GM18520 (cell line): ENCODE measurements around the gene EPHA7.

ENCODE experiments used
- ATAC-seq: cut with Tn5 transposase; IDR thresholded peaks from one replicate; pipeline ENCODE4 v1.9.1; 2021; ENCODE audit not compliant: unreplicated experiment

EPHA7 gene

DNA sequence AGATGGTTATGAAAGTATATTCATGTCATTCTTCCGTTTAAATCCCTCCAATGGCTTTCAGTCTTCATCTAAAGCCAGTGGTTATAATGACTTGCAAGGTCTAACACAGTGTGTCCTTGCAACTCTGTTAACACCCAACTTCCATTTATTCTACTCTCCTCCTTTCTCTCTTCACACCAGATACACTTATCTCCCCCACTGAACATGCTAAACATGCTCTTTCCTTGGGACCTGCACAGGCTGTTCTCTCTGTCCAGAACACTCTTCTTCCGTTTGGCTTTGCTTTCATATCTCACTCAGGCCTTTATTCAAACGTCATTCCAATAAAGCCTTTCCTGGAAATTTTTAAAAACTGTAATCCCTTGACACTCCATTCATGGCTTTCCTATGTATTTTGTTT lies 91.5 kb downstream of the EPHA7 start:
- ATAC-seq, result no peak

DNA sequence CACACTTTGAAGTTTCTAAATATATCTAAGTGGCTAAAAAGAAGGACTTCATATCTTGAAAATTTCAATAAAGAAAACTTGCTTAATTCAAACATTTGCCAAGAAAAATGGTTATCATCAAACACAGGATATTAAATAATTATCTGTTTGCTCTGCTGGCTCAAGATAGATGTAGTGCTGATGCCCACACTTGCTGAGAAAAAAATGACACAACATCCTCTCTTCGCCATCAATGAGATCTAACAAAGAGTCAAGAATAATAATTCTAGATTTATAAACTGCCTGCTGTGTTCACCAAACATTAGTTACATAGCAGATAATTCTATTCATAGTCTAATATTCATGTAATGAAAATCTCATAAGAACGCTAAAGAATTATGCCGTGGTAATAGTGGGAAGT lies 93.6 kb downstream of the EPHA7 start:
- ATAC-seq, result no peak

DNA sequence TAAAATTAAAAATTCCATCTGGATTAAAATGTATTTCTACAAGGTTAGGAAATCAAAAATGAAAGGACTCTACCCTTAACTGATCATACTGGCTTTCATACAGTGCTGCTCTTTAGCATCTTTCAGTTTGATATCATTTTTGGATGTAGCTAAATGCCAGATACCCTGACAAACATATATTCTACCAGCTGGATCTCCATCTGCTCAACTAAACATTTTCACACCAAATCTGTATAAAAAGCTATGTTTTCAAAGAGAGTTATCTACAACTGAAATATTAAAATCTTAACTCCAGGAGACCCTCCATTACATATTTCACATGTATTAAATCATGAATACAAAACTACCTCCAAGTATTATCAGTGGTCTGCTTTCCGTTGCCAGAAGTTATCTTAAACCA lies 95.7 kb downstream of the EPHA7 start:
- no peak for ATAC-seq

DNA sequence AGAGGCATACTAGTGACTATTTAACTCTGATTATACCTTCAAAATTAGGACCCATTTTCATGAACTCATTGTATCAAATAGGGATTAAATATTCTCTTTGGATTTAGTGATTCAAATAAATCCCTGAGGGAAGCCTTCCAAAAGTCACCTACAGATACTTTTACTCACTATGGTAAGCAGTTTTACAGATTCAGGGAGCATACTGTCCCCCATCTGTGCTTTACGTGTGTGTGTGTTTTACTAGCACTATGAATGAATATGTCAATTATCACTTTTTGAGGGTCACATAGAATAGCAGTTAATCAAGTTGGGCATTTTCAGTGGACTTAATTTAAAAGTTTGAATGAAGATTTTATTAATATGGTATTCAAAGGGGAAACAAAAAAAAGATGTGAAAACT lies 96.7 kb downstream of the EPHA7 start:
- ATAC-seq, result no peak

DNA sequence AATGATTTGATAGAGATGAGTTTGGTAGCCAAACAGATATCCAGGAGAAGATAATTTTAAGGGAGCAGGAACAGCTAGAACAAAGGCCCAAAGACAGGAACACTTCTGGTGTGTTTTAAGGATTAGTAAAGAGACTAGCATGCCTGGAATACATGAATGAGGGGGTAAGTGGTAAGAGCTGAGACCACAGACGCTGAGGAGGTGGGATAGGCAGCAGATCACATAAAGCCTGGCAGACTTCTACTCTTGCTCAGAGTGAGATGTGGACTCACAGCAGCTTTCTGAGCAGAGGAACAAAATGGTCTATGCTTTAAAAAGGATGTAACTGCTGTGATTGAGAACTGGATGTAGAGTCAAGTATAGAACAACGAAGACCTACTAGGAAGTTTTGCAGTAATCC lies 100.1 kb downstream of the EPHA7 start:
- no peak for ATAC-seq

DNA sequence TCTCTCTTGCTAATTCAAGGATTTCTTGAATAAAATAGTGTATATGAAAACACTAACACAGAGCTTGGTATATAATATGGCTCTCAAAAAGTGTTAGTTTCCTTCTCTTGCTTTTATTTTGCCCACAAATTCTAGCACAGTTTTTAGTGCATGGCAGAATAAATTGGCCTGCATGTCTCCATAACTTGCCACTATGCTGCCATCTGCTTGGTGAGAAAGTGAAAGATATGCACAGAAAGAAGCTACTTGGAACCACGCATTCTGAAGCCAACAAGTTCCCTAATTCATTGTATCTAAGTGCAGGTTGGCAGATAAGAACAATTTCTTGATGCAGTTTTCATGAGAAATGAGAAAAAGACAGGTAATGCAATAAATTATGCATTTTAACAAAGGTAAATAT lies 101.2 kb downstream of the EPHA7 start:
- no peak for ATAC-seq

DNA sequence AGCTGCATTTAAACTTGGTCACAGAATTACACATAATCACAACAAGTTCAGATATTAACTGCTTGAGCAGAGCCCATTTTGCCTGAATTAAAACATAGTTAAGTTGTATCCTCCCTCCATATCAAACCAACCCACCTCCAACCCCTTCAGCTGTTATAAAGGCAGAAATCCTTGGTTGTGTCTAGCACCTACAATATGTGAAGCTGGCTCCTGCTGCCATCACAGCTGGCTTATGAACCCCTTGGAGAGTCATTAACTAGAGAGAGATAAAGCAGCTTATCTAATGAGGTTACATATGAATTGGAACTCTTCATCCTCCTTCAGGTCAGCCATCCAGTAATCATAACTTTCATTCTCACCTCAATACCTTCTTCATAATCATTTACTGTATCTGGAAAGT lies 101.8 kb downstream of the EPHA7 start:
- no peak for ATAC-seq

DNA sequence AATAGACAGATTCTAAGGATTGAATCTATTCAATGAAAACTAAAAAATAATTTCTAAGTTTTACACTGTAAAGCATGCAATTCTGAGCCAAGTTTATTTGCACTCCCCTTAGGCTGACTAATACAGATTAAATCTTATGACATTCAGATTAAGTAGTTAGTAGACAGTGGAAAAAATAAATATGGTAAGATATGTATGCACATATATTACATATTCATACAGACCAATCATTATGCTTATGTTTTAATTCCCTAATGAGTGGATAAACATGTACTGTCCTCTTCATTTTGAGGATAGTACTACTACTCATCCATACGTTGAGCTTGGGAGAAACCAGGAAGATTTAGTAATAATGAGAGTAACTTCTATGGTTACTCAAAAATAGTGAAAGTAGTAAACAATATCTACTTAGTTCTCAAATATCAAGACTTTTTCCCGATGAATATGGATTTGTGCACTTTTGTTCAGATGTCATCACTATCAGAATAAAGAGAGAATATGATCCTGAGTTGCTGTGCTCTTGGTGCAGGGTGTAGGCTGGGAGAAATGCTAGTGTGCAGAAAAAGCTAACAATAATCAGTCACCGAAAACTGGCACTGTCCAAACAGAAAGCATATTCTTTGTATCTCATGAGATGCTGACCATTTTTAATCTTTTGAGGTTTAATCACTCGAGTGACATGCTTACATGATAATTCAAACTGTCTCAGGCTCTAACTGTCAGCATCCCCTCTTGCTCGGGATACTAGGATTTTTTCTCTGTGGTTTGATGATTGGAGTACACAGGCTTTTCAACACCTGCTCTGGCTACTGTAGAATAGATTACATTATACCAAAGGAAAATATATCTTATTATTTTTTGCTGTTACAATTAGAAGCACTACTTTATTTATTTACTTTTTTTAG lies 111.6 kb downstream of the EPHA7 start:
- ATAC-seq, result no peak

DNA sequence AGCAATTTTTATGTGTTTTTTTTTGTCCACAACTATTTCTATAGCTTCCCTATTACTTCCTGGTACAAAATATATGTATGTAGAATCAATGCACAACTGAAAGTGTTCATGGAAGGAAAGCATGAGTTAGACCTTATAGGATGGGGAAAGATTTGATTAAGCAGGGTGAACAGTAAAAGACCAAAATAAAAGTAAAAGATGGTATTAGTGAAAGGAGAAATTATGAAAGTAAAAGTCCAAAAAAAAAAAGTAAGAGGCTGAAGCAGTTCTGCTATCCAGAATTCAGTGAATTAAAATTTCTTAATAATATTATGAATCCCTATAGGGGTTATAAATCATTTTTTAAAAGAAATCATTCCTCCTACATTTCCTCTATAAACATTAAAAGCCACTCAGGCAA lies 114.3 kb downstream of the EPHA7 start:
- ATAC-seq, result no peak

DNA sequence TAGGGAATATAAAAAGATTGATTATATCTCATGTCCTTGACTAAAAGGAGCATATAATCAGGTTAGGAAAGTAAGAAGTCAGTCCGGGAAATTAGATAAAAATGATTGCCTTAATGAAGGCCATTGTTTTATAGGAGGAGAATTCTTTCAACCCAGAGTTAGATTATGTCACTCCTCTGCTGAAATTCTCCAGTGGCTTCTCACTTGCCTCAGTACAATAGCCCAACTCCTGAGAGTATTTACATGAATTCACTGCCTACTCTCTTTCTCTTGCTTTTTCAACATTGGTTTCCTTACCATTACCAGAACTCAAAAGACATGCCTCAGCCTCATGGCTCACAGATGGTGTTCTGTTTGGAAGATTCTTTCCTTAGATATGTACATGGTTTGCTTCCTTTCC lies 114.9 kb downstream of the EPHA7 start:
- no peak for ATAC-seq

DNA sequence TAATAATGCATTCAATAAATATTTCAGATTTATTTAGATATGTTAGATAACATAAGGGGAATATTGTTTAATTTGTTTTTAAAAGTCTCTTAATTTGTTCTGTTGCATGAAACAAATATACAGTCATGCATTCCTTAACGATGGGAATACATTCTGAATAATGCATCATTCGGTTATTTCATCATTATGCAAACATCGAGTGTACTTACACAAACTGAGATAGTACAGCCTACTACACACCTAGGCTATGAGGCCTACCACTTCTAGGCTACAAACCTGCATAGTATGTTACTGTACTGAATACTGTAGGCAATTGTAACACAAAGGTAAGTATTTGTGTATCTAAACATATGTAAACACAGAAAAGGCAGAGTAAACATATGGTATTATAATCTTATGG lies 118.7 kb downstream of the EPHA7 start:
- ATAC-seq, result no peak

DNA sequence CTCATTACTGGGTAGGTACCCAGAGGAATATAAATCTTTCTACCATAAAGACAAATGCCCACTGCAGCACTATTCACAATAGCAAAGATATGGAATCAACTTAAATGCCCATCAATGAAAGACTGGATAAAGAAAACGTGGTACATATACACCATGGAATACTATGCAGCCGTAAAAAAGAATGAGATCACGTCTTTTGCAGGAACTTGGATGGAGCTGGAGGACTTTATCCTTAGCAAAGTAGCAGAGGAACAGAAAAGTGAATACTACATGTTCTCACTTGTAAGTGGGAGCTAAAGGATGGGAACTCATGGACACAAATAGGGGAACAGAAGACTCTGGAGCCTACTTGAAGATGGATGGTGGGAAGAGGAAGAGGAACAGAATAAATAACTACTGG lies 119.7 kb downstream of the EPHA7 start:
- ATAC-seq, result no peak

DNA sequence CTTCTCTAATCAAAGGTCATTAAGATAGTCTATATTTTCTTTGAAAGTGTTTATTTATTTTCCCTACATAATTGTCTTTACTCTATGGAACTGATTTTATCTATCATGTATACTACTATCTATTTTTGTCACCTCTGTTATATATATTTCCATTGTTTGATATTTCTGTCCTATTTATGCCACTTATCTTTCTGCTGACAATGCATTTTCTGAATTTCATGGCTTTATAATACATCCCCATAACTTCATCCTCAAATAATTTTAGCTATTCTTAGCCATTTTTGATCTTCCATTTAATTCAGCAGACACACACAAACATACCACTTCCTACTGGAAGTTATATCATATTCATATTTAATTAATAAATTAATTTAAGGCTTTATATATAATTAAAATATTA lies 123.7 kb downstream of the EPHA7 start:
- ATAC-seq, result no peak

DNA sequence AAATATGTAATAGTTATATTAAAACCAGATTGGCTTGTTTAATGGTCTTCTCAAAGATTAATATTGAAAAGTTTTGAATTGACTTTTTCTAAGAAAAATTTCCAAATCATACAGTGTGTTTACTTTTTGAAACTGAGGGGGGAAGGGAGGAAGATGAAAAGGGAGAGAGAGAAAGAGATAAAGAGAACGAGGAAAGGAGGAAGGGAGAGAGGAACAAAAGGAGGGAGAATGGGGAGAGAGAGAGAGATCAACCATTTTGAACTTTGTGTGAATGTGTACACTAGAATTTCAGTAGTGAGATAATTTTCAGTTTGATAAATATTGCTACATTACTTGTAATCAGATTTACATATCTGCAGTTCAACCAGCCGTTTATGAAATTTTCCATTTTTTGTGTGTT lies 124.5 kb downstream of the EPHA7 start:
- no peak for ATAC-seq

DNA sequence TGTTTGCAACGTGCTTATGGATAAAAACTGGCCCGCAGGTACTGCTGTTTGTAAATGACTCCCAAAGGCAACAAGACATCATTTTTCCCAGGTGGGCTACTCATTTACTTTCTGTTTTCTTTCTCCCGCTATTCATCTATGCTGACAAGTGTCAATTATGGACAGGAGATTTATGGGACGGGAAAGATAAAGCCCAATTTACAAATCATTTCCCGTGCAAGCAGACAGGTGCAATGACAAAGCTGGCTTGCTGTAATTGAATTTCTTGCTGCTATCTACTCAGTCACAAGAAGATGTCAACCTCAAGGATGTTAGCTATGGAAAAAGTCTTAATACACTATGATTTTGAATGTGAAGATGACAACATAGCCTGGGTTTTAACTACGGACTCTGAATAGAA lies 125.5 kb downstream of the EPHA7 start:
- no peak for ATAC-seq

DNA sequence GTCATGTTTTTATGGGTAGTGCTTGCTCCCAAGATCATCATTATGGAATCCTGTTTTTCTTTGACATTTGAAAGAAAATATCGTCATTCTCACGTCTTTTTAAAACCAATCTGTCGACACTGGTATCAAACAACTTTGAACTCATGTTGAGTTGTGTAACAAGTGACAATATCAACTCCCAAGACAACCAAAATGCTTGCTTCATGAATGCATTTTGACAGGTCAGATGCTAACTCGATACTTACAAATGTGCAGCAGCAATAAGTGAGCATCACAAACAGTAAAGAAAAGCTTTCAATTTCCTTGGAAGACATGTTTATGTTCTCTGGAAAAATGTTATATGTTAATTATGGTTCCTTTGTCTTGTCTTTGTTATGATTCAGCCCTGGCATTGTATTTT lies 125.9 kb downstream of the EPHA7 start:
- ATAC-seq, result no peak

DNA sequence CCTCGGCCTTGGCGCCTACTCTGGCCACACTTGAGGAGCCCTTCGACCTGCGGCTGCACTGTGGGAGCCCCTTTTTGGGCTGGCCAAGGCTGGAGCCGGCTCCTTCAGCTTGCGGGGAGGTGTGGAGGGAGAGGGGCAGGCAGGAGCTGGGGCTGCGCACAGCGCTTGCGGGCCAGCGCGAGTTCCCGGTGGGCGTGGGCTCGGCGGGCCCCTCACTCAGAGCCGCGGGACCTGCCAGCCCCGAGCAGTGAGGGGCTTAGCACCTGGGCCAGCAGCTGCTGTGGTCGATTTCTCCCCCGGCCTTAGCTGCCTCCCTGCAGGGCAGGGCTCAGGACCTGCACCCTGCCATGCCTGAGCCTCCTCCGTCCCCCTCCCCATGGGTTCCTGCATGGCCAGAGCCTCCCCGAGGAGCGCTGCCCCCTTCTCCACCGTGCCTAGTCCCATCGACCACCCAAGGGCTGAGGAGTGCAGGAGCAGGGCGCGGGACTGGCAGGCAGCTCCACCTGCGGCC lies 136.8 kb downstream of the EPHA7 start:
- no peak for ATAC-seq

DNA sequence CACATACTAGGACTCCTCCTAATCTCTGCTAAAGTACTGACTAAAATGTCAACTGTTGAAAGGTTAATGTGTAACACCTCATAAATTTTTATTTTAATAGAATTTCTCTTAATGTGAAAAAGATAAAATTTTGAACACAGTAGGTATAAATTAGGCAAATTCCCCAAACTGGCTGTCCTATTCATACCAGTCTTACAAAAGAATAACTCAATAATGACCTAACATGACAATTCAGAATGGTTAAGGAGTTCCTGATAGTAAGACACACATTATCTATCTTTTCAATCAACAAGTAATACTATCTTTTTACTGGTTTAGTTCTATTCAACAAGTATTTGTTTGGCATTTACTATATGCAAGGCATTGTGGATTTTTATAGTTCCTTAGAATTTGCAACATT lies 141.1 kb downstream of the EPHA7 start:
- no peak for ATAC-seq

DNA sequence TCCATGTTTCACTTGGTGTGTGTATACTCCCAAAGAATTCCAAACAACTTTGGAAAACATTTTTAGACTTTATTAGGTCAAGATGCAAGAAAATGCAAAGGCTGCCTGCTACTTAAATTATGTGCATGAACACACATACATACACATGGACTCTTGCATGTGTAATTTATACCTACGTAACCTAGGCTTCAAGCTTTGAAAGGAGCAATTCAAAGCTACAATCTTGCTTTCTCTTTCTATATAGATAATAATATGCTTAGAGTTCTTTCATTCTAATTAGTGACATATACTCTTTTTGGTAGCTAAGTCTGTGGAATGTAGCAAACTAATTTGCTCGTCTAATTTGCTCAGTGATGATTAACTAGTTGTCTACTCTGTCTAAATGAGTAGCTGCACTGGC lies 146.5 kb downstream of the EPHA7 start:
- no peak for ATAC-seq

DNA sequence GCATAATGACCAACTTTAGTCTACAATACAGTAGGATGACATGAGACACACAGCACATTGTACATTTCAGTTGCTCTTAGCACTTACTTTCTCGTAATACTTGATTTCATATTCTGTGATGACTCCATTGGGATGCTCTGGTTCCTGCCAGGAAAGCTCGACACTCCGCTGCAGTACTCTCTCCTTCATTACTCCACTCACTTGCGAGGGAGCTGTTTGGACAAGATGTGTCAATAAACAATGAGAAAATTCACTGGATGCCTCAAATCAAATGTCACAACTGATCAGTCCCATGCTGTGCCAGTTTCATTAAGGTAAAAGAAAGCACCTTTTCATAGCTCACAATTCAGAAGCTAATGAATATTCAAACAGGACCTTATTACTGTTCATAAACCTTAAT lies 147.1 kb downstream of the EPHA7 start:
- ATAC-seq, result no peak

DNA sequence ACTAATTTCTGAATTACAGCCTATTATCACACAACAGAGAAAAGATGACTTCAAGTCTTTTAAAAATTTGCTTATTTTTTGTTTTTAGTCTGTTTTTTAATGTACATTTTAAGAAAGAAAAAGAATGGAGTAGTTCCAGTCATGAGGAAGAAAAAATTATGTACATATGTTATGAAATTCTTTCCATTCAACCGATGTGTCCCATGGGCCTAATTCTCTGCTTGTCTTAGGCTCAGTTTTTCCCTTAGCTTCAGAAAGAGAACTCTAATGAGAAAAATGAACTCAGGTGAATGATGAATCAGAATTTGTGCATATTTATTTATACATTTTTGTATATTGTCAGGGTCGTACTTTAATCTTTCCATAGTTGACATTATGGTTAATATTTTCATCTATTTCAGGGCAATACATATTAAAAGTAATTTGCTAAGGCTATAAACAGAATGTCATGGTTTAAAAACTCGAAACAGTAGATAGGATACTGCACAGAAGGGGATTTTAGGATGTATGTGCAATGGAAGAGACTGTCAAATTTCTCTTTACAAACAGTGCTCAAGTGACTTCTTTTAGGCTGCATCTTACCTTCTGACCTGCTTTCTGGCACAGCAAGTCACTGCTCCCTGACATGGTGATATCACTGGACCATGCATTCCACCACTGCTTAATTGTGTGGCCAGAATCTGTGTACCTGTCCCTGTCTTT lies 153.1 kb downstream of the EPHA7 start:
- no peak for ATAC-seq

DNA sequence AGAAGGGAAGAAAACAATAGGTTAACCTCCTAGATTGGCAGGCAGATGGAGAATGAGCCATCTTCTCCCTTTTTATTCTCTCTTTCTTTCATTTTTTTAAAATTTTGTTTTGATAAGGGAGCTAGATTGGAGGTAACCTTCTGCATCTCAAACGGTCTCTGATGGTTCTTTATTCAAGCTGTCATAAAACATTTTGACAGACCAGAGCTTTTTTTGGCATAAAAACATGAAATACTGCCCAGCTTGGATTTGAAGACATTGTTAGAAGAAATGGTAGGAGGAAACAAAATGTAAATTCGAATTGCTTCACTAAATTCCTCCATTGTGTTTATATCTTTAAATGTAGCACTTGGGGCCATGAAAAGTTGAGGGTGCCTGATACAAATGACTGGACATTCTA lies 158.5 kb downstream of the EPHA7 start:
- no peak for ATAC-seq
